Type B pancreatic cell (in vitro differentiated cells): ENCODE measurements around the gene ADARB2. TPM values are rescaled to one million over a fixed set of nuclear protein-coding genes. Genes with fewer than 3 reads are reported as not detected.

ENCODE experiments used
- DNase-seq: peaks from one replicate; pipeline ENCODE4 v3.0.0; 2021; ENCODE audit warnings: mixed read lengths; ENCODE audit not compliant: unreplicated experiment; ENCODE audit errors: extremely low spot score
- H3K27ac Mint-ChIP-seq: 2 replicates; pipeline ENCODE4 v1.8.0; 2021; ENCODE audit warnings: mild to moderate bottlenecking, mixed read lengths
- H3K27me3 Mint-ChIP-seq: 2 replicates; pipeline ENCODE4 v1.8.0; 2021; ENCODE audit warnings: mixed read lengths
- H3K36me3 Mint-ChIP-seq: 2 replicates; pipeline ENCODE4 v1.8.0; 2021; ENCODE audit warnings: mixed read lengths
- H3K4me1 Mint-ChIP-seq: one replicate; pipeline ENCODE4 v1.8.0; 2021; ENCODE audit warnings: mixed read lengths; ENCODE audit not compliant: unreplicated experiment
- H3K4me3 Mint-ChIP-seq: 2 replicates; pipeline ENCODE4 v1.8.0; 2021; ENCODE audit warnings: mild to moderate bottlenecking, mixed read lengths
- H3K9me3 Mint-ChIP-seq: 2 replicates; pipeline ENCODE4 v1.8.0; 2021; ENCODE audit warnings: mixed read lengths
- total RNA-seq: library from RNA; stranded (reverse); gene quantifications from 2 replicates; pipeline ENCODE4 v1.2.1, GENCODE V29; 2021; ENCODE audit warnings: low replicate concordance
- TF ChIP-seq, protein P1 (sequence below): fragments of 200-600 bp; sonication (generic); conservative IDR thresholded peaks from 2 replicates; pipeline ENCODE4 v1.5.0; 2021; ENCODE audit warnings: antibody characterized with exemption, mild to moderate bottlenecking

Gene ADARB2
- total RNA-seq, 1 donor from 2014 or later = 4.9 TPM

- no peak overlapping the region for H3K4me3 Mint-ChIP-seq
- peaks cover 8% of the 10 kb centered on the region for H3K4me1 Mint-ChIP-seq
- H3K36me3 Mint-ChIP-seq = no peaks in the 10 kb centered on the region
- no peak overlapping the region for H3K27ac Mint-ChIP-seq
- H3K9me3 Mint-ChIP-seq = no peaks in the 10 kb centered on the region
- no peak for DNase-seq
- TF ChIP-seq, protein P1, sequence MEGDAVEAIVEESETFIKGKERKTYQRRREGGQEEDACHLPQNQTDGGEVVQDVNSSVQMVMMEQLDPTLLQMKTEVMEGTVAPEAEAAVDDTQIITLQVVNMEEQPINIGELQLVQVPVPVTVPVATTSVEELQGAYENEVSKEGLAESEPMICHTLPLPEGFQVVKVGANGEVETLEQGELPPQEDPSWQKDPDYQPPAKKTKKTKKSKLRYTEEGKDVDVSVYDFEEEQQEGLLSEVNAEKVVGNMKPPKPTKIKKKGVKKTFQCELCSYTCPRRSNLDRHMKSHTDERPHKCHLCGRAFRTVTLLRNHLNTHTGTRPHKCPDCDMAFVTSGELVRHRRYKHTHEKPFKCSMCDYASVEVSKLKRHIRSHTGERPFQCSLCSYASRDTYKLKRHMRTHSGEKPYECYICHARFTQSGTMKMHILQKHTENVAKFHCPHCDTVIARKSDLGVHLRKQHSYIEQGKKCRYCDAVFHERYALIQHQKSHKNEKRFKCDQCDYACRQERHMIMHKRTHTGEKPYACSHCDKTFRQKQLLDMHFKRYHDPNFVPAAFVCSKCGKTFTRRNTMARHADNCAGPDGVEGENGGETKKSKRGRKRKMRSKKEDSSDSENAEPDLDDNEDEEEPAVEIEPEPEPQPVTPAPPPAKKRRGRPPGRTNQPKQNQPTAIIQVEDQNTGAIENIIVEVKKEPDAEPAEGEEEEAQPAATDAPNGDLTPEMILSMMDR = no peak
- peaks cover 15% of the 10 kb centered on the region for H3K27me3 Mint-ChIP-seq
These were observed 74.1 kb downstream of the ADARB2 start for GRCh38 chr10:1663226-1663625.

DNA sequence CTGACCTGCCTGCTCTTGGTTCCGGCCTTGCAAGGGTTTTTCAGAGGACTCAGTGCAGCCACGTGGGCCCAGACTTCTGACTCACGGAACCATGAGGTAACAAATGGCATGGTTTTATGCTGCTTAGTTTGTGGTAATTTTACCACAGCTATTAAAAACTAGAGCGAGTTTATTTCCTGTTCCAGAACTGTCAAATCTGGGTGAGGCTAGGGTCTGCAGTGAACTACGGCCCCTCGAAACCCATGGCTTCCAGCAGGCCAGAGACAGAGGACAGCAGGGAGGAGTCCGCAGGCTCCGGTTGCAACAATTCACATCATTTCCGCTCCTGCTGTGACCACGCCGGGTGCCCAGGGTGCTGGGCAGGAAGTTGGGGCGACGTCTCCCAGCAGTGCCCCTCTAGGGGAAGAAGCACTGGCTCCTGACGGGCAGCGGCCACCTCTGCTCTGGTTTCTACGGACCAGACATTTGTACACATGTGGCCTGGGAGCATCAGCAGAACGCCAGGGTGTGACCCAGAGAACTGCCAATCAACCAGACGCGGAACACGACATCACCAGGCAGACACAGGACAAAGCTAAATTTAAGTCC lies 74.8 kb downstream of the ADARB2 start:
- peaks cover 8% of the 10 kb centered on the region for H3K4me1 Mint-ChIP-seq
- DNase-seq = no peak
- no peak overlapping the region for H3K27ac Mint-ChIP-seq
- TF ChIP-seq, protein P1 = no peak
- no peaks in the 10 kb centered on the region for H3K9me3 Mint-ChIP-seq
- peaks cover 22% of the 10 kb centered on the region for H3K27me3 Mint-ChIP-seq
- no peak overlapping the region for H3K4me3 Mint-ChIP-seq
- no peaks in the 10 kb centered on the region for H3K36me3 Mint-ChIP-seq

DNA sequence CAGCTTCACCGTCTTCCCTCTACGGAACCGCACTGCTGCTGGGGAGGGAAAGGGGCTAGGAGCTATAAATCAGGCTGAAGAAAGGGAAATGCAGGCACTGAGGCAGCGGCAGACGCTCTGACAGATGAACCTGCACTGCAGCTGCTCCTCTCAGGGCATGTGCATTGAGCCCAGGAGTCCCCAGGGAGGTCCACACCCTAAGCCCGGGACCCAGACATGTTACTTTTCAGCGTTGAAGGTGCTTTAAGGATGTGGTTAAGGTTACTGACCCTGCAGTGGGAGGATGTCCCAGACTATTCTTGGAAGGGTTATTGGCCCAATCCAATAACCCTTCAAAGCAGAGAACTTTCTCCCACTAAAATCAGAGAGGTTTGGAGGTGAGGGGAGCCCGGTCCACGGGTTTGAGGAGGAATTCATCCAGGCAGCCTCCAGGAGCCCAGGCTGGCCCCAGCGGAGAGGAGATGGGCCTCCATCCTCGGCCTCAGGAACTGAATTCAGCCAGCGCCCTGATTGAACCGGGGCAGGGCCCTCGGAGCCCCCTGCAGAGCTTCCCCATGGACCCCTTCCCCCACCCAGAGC lies 75.4 kb downstream of the ADARB2 start:
- H3K36me3 Mint-ChIP-seq = no peaks in the 10 kb centered on the region
- H3K27ac Mint-ChIP-seq = no peak overlapping the region
- H3K4me1 Mint-ChIP-seq = peaks cover 8% of the 10 kb centered on the region
- H3K9me3 Mint-ChIP-seq = no peaks in the 10 kb centered on the region
- TF ChIP-seq, protein P1 = no peak
- H3K27me3 Mint-ChIP-seq = peaks cover 24% of the 10 kb centered on the region
- DNase-seq = no peak
- H3K4me3 Mint-ChIP-seq = no peak overlapping the region

- peaks cover 8% of the 10 kb centered on the region for H3K4me1 Mint-ChIP-seq
- TF ChIP-seq, protein P1 = no peak
- no peaks in the 10 kb centered on the region for H3K9me3 Mint-ChIP-seq
- H3K27ac Mint-ChIP-seq = no peak overlapping the region
- H3K27me3 Mint-ChIP-seq = peaks cover 25% of the 10 kb centered on the region
- DNase-seq = no peak
- H3K36me3 Mint-ChIP-seq = no peaks in the 10 kb centered on the region
- H3K4me3 Mint-ChIP-seq = no peak overlapping the region
These were observed 75.9 kb downstream of the ADARB2 start for GRCh38 chr10:1661416-1661815.

DNA sequence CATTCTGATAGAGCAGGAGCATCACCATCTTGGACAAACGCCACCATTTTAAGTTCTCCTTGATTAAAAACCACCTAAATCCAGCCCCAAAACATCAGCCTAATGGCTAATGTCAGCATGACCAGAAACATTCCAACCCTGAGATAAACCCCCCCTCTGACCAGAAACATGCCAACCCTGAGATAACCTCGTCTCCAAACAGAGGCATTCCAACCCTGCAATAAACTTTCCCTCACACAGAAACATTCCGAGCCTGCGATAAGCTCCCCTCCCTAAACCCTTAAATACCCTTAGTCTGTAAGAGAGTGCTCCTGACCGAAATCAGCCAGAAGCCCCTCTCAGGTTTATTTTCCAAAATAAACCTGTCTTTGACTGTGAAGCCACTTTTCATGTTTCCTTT lies 76.5 kb downstream of the ADARB2 start:
- H3K4me3 Mint-ChIP-seq = no peak overlapping the region
- H3K9me3 Mint-ChIP-seq = no peaks in the 10 kb centered on the region
- peak overlapping the region; percentile 45 for H3K27ac Mint-ChIP-seq
- H3K4me1 Mint-ChIP-seq = peaks cover 8% of the 10 kb centered on the region
- no peaks in the 10 kb centered on the region for H3K36me3 Mint-ChIP-seq
- TF ChIP-seq, protein P1 = no peak
- no peak for DNase-seq
- H3K27me3 Mint-ChIP-seq = peaks cover 28% of the 10 kb centered on the region
